Endodermal cell (in vitro differentiated cells): ENCODE results near the gene L3HYPDH. TPM values are rescaled to one million over a fixed set of nuclear protein-coding genes. Genes with fewer than 3 reads are reported as not detected.

ENCODE experiments used
- DNase-seq: peaks from one replicate; pipeline ENCODE4 v3.0.0-alpha.2; 2017
- H3K27ac ChIP-seq: 2 replicates; pipeline ENCODE4 v1.5.1; 2013; ENCODE audit warnings: mild to moderate bottlenecking, low read depth, low read length, moderate library complexity
- H3K27me3 ChIP-seq: 2 replicates; pipeline ENCODE4 v1.6.1; 2013; ENCODE audit warnings: mild to moderate bottlenecking, low read length, moderate library complexity; ENCODE audit not compliant: insufficient read depth, control insufficient read depth, poor library complexity, severe bottlenecking
- H3K36me3 ChIP-seq: 2 replicates; pipeline ENCODE4 v1.7.0; 2013; ENCODE audit warnings: mild to moderate bottlenecking, low read length, moderate library complexity; ENCODE audit not compliant: control insufficient read depth, insufficient read depth
- H3K4me1 ChIP-seq: one replicate; pipeline ENCODE4 v1.7.0; 2013; ENCODE audit warnings: low read length; ENCODE audit not compliant: control insufficient read depth, insufficient read depth
- H3K4me3 ChIP-seq: 2 replicates; pipeline ENCODE4 v1.5.1; 2013; ENCODE audit warnings: mild to moderate bottlenecking, low read length, moderate library complexity
- H3K9ac ChIP-seq: 2 replicates; pipeline ENCODE4 v1.6.1; 2013; ENCODE audit warnings: mild to moderate bottlenecking, low read length, moderate library complexity; ENCODE audit not compliant: poor library complexity, severe bottlenecking; ENCODE audit errors: extremely low read depth
- H3K9me3 ChIP-seq: 2 replicates; pipeline ENCODE4 v1.6.1; 2013; ENCODE audit warnings: mild to moderate bottlenecking, low read length, moderate library complexity; ENCODE audit not compliant: control insufficient read depth
- H3K27ac Mint-ChIP-seq: 2 replicates; pipeline ENCODE4 v1.8.0; 2020; ENCODE audit warnings: mixed read lengths
- H3K27me3 Mint-ChIP-seq: 2 replicates; pipeline ENCODE4 v1.8.0; 2021; ENCODE audit warnings: mild to moderate bottlenecking, mixed read lengths; ENCODE audit not compliant: insufficient read depth
- H3K36me3 Mint-ChIP-seq: 2 replicates; pipeline ENCODE4 v1.8.0; 2020; ENCODE audit warnings: low read depth, mixed read lengths
- H3K4me1 Mint-ChIP-seq: 2 replicates; pipeline ENCODE4 v1.8.0; 2020; ENCODE audit warnings: mixed read lengths
- H3K4me3 Mint-ChIP-seq: 2 replicates; pipeline ENCODE4 v1.8.0; 2020; ENCODE audit warnings: mild to moderate bottlenecking, moderate library complexity, mixed read lengths
- H3K9me3 Mint-ChIP-seq: 2 replicates; pipeline ENCODE4 v1.8.0; 2020; ENCODE audit warnings: mild to moderate bottlenecking, mixed read lengths
- CTCF ChIP-seq: fragments of 200-600 bp; sonication (generic); conservative IDR thresholded peaks from 2 replicates; pipeline ENCODE4 v1.5.0; 2021; ENCODE audit warnings: antibody characterized with exemption, mild to moderate bottlenecking
- WGBS, 2 experiments: methylation state at CpG; one replicate each; pipeline versions ENCODE4 v1.1.5 to v1.1.7; 2013; ENCODE audit warnings: missing lambda C conversion rate in 2 of 2, mixed read lengths in 1 of 2; ENCODE audit not compliant: insufficient coverage in 1 of 2, insufficient read length in 1 of 2; 5-methylcytosine and 5-hydroxymethylcytosine counted together
- total RNA-seq, 2 donors: library from RNA; stranded (reverse); fragmentation: NEBNext Ultra II Directional in 1 of 2; extraction: Animal tissue kit (Norgen Biotek cat#: 25700) in 1 of 2; gene quantifications; 2 replicates in 1 of 2; 3 replicates in 1 of 2; pipeline ENCODE4 v1.2.1, GENCODE V29; 2021

Gene L3HYPDH
- total RNA-seq, 2 donors from 2014 or later: 24.7 to 30.3 TPM

- no peaks in the 10 kb centered on the region for H3K4me1 ChIP-seq
- WGBS, 2 experiments: 86% methylated on average over 3 of the region's 3 CpGs; no CpG with 5 or more reads in 1 of the 2 experiments
- Mint-ChIP-seq H3K36me3 (no peaks in the 10 kb centered on the region), H3K27me3 (no peaks in the 10 kb centered on the region), H3K4me3 (no peak overlapping the region), H3K27ac (no peak overlapping the region), H3K4me1 (peaks cover 11% of the 10 kb centered on the region), H3K9me3 (no peaks in the 10 kb centered on the region)
- H3K27me3 ChIP-seq: no peaks in the 10 kb centered on the region
- no peak overlapping the region for H3K27ac ChIP-seq
- H3K9ac ChIP-seq: no peak overlapping the region
- no peaks in the 10 kb centered on the region for H3K9me3 ChIP-seq
- TF ChIP-seq CTCF: peak; percentile 56
- H3K4me3 ChIP-seq: no peak overlapping the region
- no peak for DNase-seq
- no peaks in the 10 kb centered on the region for H3K36me3 ChIP-seq
Measured at GRCh38 chr14:59425322-59425935, 58.8 kb downstream of the L3HYPDH start.

- Mint-ChIP-seq H3K4me3 (no peak overlapping the region), H3K27ac (no peak overlapping the region), H3K9me3 (no peaks in the 10 kb centered on the region), H3K4me1 (peaks cover 11% of the 10 kb centered on the region), H3K36me3 (no peaks in the 10 kb centered on the region), H3K27me3 (no peaks in the 10 kb centered on the region)
- Histone ChIP-seq H3K9me3 (no peaks in the 10 kb centered on the region), H3K36me3 (no peaks in the 10 kb centered on the region), H3K27me3 (no peaks in the 10 kb centered on the region), H3K4me3 (no peak overlapping the region), H3K27ac (no peak overlapping the region), H3K4me1 (no peaks in the 10 kb centered on the region), H3K9ac (no peak overlapping the region)
- WGBS, 2 experiments: 86 to 97% methylated on average over 3 to 4 of the region's 4 CpGs
- TF ChIP-seq CTCF: no peak
- DNase-seq: no peak
Measured at GRCh38 chr14:59424341-59425071, 59.7 kb downstream of the L3HYPDH start.

Other genes starting within 250 kb of the L3HYPDH start
- gene GPR135, start 19.0 kb downstream of the L3HYPDH start, total RNA-seq: 1 to 10 TPM; 4.1 to 4.5 TPM
- 10 to 100 TPM; 42.5 to 57.2 TPM for gene JKAMP, start 109 bp upstream of the L3HYPDH start, total RNA-seq
- gene CCDC175, start 92.4 kb upstream of the L3HYPDH start, total RNA-seq: under 1 TPM; 0.53 to 0.66 TPM